Activated naive CD4-positive, alpha-beta T cell treated with anti-CD3 and anti-CD28 coated beads, Interleukin-2, amount 50 U/mL, for 72 hours (primary cell): ENCODE measurements around the gene SLC8A3. TPM values are rescaled to one million over a fixed set of nuclear protein-coding genes. Genes with fewer than 3 reads are reported as not detected.

Experiments used
- ATAC-seq, 2 donors: fragments of 150-1000 bp; cut with Tn5 transposase; 2 replicates each; pipeline ENCODE4 v1.10.0; 2021; ENCODE audit warnings: mild to moderate bottlenecking in 2 of 2, moderate library complexity in 2 of 2
- DNase-seq, 2 donors: peaks; one replicate each; pipeline ENCODE4 v3.0.0; 2021 to 2022; ENCODE audit warnings: low spot score in 2 of 2
- H3K27ac Mint-ChIP-seq, 2 donors: one replicate each; pipeline ENCODE4 v1.8.0; 2022; ENCODE audit warnings: mild to moderate bottlenecking in 2 of 2, mixed read lengths in 2 of 2
- H3K36me3 Mint-ChIP-seq, 2 donors: one replicate each; pipeline ENCODE4 v1.8.0; 2022; ENCODE audit warnings: mixed read lengths in 2 of 2
- H3K9me3 Mint-ChIP-seq, 2 donors: one replicate each; pipeline ENCODE4 v1.8.0; 2022; ENCODE audit warnings: mixed read lengths in 2 of 2
- total RNA-seq, 2 donors: library from RNA; stranded (reverse); gene quantifications; one replicate each; pipeline ENCODE4 v1.2.3, GENCODE V29; 2022

SLC8A3 gene
- total RNA-seq, 2 donors from 2014 or later: 0.09 to 2.4 TPM

GRCh38 chr14:70029296-70030132, 159.2 kb downstream of the SLC8A3 start:
- Mint-ChIP-seq H3K27ac (no peak overlapping the region), H3K9me3 (no peaks in the 10 kb centered on the region), H3K36me3 (no peaks in the 10 kb centered on the region)
- DNase-seq (no peak), ATAC-seq (no peak)

DNA sequence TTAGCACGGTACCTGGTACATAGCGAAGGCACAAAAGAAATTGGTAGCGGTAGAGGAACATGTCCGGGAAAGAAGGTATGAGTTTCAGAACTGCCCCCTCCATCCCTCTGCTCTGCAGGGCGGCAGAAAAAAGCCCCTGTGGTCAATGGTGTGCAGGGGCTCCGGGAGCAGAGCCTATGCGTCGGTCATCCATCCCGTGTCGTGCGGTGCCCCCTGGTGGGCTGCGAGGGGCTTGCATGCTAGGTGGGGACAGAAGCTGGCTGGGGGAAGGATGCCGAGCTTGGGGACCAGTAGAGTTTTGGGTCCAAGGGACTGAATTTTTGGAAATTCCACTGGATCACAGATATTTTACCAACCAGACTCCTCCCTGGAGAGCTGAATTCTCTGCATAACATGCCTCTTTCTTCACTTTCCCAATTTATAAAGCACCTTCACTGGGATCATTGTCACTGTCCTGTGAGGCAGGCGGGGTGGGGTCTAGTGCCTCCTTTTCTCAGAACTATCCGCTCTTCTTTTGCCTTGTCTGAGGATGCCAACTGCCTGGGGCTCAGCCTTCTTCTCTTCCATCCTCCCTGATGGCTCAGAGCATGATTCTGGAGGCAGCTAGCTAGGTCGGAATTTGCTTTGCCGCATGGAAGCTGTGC, 160.8 kb downstream of the SLC8A3 start:
- peak; percentile 57 to 66 for ATAC-seq
- no peaks in the 10 kb centered on the region for H3K9me3 Mint-ChIP-seq
- peak overlapping the region in 1 of 2 donors; percentile 78 for H3K27ac Mint-ChIP-seq
- no peaks in the 10 kb centered on the region for H3K36me3 Mint-ChIP-seq
- DNase-seq: peak in 1 of 2 donors; percentile 87

GRCh38 chr14:70023871-70024270, 164.9 kb downstream of the SLC8A3 start:
- no peaks in the 10 kb centered on the region for H3K36me3 Mint-ChIP-seq
- no peak for DNase-seq
- no peak overlapping the region for H3K27ac Mint-ChIP-seq
- H3K9me3 Mint-ChIP-seq: no peaks in the 10 kb centered on the region
- no peak for ATAC-seq

DNA sequence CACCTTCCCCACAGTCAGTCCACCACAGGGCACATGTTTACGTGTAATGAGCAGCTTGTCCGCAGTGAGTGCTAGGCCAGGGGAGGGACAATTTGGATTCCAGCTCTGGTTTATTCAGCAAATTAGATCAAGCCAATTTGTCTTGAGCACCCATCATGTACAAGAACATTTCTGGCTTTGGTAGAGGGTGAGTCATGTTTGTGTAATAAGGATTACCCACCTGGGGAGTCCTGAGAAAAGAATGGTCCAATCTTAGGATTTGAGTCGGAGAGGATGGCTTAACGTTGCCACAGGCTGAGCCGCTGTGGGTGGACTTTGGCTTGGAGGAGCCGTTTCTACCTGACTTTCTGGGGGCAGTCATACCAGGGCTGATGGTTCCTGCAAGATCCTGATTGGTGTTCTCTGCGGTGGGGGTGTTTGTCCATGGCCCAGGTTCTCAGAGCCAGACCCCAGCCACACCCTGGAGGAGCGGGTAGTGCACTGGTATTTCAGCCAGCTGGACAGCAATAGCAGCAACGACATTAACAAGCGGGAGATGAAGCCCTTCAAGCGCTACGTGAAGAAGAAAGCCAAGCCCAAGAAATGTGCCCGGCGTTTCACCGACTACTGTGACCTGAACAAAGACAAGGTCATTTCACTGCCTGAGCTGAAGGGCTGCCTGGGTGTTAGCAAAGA, 165.8 kb downstream of the SLC8A3 start:
- H3K27ac Mint-ChIP-seq: no peak overlapping the region
- ATAC-seq: no peak
- DNase-seq: no peak
- no peaks in the 10 kb centered on the region for H3K9me3 Mint-ChIP-seq
- H3K36me3 Mint-ChIP-seq: no peaks in the 10 kb centered on the region

GRCh38 chr14:70021548-70022220, 167.1 kb downstream of the SLC8A3 start:
- Mint-ChIP-seq H3K36me3 (no peaks in the 10 kb centered on the region), H3K9me3 (no peaks in the 10 kb centered on the region), H3K27ac (no peak overlapping the region)
- DNase-seq: no peak
- ATAC-seq: no peak

DNA sequence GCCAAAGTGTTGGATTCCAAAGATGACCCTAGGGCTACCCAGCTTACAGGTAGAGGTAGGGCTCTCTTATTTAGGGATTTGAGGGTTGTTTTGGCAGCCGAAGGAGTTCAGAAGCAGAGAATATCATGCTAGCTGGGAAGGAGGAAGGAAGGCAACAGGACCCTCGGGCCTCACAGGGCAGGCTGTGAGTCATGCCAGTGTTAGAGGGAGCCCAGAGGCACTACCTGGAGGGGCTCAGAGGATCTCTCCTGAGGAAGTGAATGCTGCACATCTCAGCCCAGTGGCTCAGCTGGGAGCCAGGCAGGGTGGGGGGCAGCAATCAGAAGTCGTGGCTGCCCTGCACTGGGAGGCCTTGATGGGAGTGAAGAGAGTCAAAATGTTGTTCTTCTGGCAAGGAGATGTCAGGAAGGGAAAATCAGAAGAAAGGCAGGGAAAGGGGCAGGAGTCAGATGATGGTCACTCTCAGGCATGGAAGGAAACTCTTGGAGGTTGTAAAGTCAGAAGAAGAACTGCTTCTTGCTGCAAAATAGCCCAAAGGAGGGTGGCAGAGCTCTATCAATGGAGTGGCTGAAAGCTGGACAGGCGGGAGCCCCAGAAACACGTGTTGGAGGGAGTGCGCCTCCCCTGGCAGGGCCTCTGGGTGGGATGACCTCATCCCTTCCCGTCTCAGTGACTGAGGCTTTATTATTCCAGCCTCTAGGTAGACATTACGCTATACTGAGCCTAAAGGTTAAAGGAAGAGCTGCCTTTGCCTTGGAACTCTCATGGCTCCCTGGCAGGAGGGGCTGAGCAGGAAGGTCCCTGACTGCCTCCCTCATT, 168.2 kb downstream of the SLC8A3 start:
- Mint-ChIP-seq H3K36me3 (no peaks in the 10 kb centered on the region), H3K27ac (no peak overlapping the region), H3K9me3 (no peaks in the 10 kb centered on the region)
- ATAC-seq: no peak
- no peak for DNase-seq

- no peak for ATAC-seq
- Mint-ChIP-seq H3K27ac (no peak overlapping the region), H3K9me3 (no peaks in the 10 kb centered on the region), H3K36me3 (no peaks in the 10 kb centered on the region)
- DNase-seq: no peak
Measured at GRCh38 chr14:70019695-70020094, 169.1 kb downstream of the SLC8A3 start.

DNA sequence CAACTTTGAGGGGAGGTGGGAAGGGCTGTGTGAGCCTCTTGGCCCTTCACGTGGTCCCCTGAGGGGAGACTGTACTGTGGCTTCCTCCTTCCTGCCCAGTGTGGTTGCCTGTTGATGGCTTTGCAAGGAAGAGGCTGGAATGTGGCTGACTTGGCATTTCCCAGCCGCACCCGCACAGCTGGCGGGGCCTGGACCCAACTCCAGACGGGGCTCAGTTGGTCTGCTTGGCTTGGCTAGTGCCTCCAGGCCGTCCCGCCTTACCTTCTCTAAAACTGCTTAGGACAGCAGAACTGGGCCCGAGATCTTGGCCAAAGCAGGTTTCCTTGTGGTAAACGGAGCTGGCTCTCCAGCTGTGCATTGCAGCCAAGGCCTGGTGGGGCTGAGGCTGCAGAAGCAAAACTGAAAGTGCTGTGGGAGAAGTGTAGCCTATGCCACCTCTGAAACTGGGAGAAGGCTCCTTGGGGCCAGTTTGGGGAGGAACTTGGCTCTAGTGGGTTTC, 170.0 kb downstream of the SLC8A3 start:
- Mint-ChIP-seq H3K36me3 (no peaks in the 10 kb centered on the region), H3K27ac (no peak overlapping the region), H3K9me3 (no peaks in the 10 kb centered on the region)
- DNase-seq (no peak), ATAC-seq (peak; percentile 13 to 35)

GRCh38 chr14:70018230-70018629, 170.5 kb downstream of the SLC8A3 start:
- no peak for DNase-seq
- no peak overlapping the region for H3K27ac Mint-ChIP-seq
- ATAC-seq: no peak
- H3K9me3 Mint-ChIP-seq: no peaks in the 10 kb centered on the region
- H3K36me3 Mint-ChIP-seq: no peaks in the 10 kb centered on the region

DNA sequence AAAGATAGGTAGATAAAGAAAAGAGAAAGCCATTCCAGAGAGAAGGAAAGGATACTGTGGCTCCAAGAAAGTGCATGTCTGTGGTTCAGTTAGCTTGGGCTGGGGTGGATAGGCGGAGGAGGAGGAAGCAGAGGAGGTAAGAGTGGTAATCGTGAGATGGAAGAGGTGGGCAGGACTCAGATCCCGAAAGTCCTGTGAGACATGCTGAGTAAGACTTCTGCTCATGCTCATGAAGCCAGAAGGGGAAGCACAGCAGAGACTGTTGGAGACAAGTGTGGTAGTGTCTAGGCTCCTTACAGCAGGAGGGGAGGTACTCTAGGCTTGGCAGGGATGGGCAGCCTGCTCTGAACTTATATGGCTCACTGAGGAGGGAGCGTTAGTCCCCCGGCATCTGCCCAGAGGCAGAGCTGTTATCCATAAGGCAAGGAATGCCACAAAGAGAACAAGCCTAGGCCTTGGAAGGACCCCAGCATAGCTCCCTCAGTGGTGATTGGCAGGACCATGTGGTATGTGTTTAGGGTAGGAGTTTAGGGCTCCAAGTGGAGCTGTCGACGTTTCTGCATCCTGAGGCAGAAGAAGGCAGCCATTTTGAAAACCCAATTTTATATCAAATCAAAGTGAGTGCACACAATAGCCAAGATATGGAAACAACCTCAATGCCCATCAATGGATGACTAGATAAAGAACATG, 174.2 kb downstream of the SLC8A3 start:
- Mint-ChIP-seq H3K36me3 (no peaks in the 10 kb centered on the region), H3K9me3 (no peaks in the 10 kb centered on the region), H3K27ac (no peak overlapping the region)
- DNase-seq: no peak
- ATAC-seq: no peak

DNA sequence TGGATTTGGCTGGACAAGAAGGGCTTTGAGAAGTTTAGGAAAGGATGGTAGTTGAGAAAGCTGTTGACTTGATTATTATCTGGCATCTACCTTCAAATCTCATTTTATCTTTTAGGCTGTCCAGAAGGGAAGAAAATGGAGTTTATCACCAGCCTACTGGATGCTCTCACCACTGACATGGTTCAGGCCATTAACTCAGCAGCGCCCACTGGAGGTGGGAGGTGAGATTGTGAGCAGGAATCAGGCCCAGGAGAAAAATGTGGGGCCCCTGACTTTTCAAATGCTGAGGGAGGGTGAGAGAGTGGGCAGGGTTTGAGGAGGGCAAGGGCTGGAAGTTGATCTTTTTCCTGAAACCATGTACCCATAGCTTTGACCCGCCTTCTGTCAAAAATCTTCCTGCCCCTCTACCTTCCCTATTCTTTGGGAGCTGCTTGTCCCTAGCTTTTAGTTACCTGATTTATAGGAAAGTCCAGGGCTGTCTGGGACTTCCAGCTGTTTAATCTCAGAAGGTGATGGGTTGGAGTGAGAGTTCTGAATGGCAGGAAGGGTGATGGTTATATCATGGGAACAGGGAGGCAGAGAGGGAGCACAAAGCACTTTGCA, 175.4 kb downstream of the SLC8A3 start:
- Mint-ChIP-seq H3K36me3 (no peaks in the 10 kb centered on the region), H3K27ac (no peak overlapping the region), H3K9me3 (no peaks in the 10 kb centered on the region)
- ATAC-seq: peak; percentile 31 to 38
- DNase-seq: peak in 1 of 2 donors; percentile 68

DNA sequence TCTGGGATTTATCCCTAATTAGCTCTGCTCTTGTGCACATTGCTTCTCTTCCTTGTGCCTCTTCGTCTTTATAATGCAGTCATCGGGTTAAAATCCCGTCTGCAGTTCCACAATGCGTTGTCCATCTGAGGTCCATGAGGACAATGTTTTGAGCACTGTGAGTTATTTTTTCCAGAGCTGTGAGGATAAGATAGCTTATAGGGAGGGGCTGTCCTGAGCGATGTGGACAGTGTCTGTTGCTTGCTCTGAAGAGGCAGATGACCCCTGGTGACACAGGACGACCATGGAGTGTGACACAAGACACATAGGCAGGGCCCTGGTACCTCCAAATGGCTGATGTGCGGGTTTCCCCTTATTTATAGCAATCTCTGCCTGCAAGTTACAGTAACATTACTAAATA, 177.0 kb downstream of the SLC8A3 start:
- ATAC-seq (no peak), DNase-seq (no peak)
- Mint-ChIP-seq H3K9me3 (no peaks in the 10 kb centered on the region), H3K27ac (peak overlapping the region in 1 of 2 donors; percentile 74), H3K36me3 (no peaks in the 10 kb centered on the region)

DNA sequence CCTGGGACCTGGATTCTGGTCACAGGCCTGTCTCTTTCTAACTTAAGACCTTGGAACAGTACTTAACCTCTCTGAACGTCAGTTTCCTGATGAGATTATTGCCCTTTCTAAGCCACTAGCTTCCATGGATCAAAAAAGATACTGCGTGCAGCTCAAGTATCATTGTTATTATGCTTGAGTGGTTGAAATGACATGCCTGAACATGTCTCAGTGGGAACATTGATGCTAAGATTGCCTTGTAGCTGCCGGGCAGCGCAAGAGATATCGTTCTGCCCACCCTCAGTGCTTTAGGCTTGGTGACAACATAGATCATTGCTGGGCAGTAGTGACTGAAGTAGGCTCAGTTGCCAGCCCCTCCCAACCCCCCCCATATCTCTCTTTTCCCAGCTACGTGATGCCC, 177.7 kb downstream of the SLC8A3 start:
- Mint-ChIP-seq H3K27ac (peak overlapping the region in 1 of 2 donors; percentile 74), H3K36me3 (no peaks in the 10 kb centered on the region), H3K9me3 (no peaks in the 10 kb centered on the region)
- ATAC-seq (no peak), DNase-seq (no peak)

- Mint-ChIP-seq H3K9me3 (no peaks in the 10 kb centered on the region), H3K27ac (no peak overlapping the region), H3K36me3 (no peaks in the 10 kb centered on the region)
- no peak for DNase-seq
- no peak for ATAC-seq
Measured at GRCh38 chr14:70009961-70010360, 178.8 kb downstream of the SLC8A3 start.
